ENCODE measurements around the gene ADCY2. TPM values are rescaled to one million over a fixed set of nuclear protein-coding genes. Genes with fewer than 3 reads are reported as not detected.

Gene ADCY2
- polyA plus RNA-seq, 1 of the 3 experiments (the other 2 are of a cell fraction) = not detected

- Histone ChIP-seq H3K27me3 (ENCODE audit: insufficient read depth) (no peaks in the 10 kb centered on the region), H3F3A (replicated peaks; ENCODE audit: insufficient read depth) (no peaks in the 10 kb centered on the region), H3K4me1 (ENCODE audit: control insufficient read depth in 1 of 2, insufficient read depth in 2 of 2, low read depth in 1 of 2, low read length in 1 of 2) (peaks cover 0 to 12% of the 10 kb centered on the region in 2 experiments; a peak in 2 of 4 replicates), H2AFZ (ENCODE audit: low read depth) (peak overlapping the region; percentile 86), H3K9me2 (no peaks in the 10 kb centered on the region), H3K9me3 (no peaks in the 10 kb centered on the region), H3K4me3 (ENCODE audit: low read depth in 2 of 2, low read length in 1 of 2) (peak overlapping the region; percentile 84 to 96), H3K27ac (ENCODE audit: low read depth in 2 of 2, low read length in 1 of 2) (peak overlapping the region; percentile 47 to 55; a peak in 2 of 4 replicates), H3K36me3 (replicated peaks in 1 of 2; ENCODE audit: control insufficient read depth in 1 of 2, insufficient read depth in 2 of 2, low read length in 1 of 2) (peaks cover 20 to 47% of the 10 kb centered on the region in 2 experiments), H3K79me2 (ENCODE audit: insufficient read depth) (peaks cover 92% of the 10 kb centered on the region), H4K20me1 (ENCODE audit: insufficient read depth) (peaks cover 20% of the 10 kb centered on the region), H3K9ac (peak overlapping the region; percentile 79), H3K4me2 (peak overlapping the region; percentile 82)
- no peak for TF ChIP-seq SIN3A (IDR thresholded peaks at IDR 0.05; ENCODE audit: borderline replicate concordance, low read depth, low read length)
- TF ChIP-seq EP300 (IDR thresholded peaks at IDR 0.05; ENCODE audit: borderline replicate concordance in 1 of 2, low read depth in 1 of 2, low read length in 1 of 2) = no peak
- no peak for TF ChIP-seq POLR2AphosphoS5 (IDR thresholded peaks at IDR 0.05; ENCODE audit: low read depth, low read length)
- TF ChIP-seq CTCF (IDR thresholded peaks at IDR 0.05) = no peak
- no peak for TF ChIP-seq TCF12 (IDR thresholded peaks at IDR 0.05)
- TF ChIP-seq, protein P1, sequence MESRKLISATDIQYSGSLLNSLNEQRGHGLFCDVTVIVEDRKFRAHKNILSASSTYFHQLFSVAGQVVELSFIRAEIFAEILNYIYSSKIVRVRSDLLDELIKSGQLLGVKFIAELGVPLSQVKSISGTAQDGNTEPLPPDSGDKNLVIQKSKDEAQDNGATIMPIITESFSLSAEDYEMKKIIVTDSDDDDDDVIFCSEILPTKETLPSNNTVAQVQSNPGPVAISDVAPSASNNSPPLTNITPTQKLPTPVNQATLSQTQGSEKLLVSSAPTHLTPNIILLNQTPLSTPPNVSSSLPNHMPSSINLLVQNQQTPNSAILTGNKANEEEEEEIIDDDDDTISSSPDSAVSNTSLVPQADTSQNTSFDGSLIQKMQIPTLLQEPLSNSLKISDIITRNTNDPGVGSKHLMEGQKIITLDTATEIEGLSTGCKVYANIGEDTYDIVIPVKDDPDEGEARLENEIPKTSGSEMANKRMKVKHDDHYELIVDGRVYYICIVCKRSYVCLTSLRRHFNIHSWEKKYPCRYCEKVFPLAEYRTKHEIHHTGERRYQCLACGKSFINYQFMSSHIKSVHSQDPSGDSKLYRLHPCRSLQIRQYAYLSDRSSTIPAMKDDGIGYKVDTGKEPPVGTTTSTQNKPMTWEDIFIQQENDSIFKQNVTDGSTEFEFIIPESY (IDR thresholded peaks at IDR 0.05; ENCODE audit: borderline replicate concordance, low read depth) = no peak
- no peak for TF ChIP-seq GATA2 (CRISPR knock-in tag; IDR thresholded peaks at IDR 0.05)
- no peak for TF ChIP-seq JUND (IDR thresholded peaks at IDR 0.05)
- TF ChIP-seq GABPA (IDR thresholded peaks at IDR 0.05; ENCODE audit: low read depth) = no peak
- TF ChIP-seq RAD21 (IDR thresholded peaks at IDR 0.05; ENCODE audit: low read length) = no peak
- no peak for TF ChIP-seq MEF2A (IDR thresholded peaks at IDR 0.05; ENCODE audit: borderline replicate concordance, low read depth)
- TF ChIP-seq, protein P2, sequence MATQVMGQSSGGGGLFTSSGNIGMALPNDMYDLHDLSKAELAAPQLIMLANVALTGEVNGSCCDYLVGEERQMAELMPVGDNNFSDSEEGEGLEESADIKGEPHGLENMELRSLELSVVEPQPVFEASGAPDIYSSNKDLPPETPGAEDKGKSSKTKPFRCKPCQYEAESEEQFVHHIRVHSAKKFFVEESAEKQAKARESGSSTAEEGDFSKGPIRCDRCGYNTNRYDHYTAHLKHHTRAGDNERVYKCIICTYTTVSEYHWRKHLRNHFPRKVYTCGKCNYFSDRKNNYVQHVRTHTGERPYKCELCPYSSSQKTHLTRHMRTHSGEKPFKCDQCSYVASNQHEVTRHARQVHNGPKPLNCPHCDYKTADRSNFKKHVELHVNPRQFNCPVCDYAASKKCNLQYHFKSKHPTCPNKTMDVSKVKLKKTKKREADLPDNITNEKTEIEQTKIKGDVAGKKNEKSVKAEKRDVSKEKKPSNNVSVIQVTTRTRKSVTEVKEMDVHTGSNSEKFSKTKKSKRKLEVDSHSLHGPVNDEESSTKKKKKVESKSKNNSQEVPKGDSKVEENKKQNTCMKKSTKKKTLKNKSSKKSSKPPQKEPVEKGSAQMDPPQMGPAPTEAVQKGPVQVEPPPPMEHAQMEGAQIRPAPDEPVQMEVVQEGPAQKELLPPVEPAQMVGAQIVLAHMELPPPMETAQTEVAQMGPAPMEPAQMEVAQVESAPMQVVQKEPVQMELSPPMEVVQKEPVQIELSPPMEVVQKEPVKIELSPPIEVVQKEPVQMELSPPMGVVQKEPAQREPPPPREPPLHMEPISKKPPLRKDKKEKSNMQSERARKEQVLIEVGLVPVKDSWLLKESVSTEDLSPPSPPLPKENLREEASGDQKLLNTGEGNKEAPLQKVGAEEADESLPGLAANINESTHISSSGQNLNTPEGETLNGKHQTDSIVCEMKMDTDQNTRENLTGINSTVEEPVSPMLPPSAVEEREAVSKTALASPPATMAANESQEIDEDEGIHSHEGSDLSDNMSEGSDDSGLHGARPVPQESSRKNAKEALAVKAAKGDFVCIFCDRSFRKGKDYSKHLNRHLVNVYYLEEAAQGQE (IDR thresholded peaks at IDR 0.05; ENCODE audit: low read depth, low read length) = no peak
- CTCF ChIA-PET = interaction anchor here (1.0 to 5.3 kb wide), 4 partner anchors 8 to 17 kb away, joined by 3 to 34 read pairs (median 12); no protein-coding TSS in a partner anchor
- 2% methylated on average over 32 of the region's 41 CpGs for WGBS (ENCODE audit: low lambda C conversion rate)
- peak; percentile 63 for DNase-seq
- POLR2A ChIA-PET = no interaction called here
These were observed 473.7 kb downstream of the ADCY2 start for GRCh38 chr5:7869474-7870136.

Measured in SK-N-SH (cell line).